Measurements from ENCODE around the gene HECW1. TPM values are rescaled to one million over a fixed set of nuclear protein-coding genes. Genes with fewer than 3 reads are reported as not detected.

Gene HECW1
- total RNA-seq, 2 experiments from 2014 or later: not detected

DNA sequence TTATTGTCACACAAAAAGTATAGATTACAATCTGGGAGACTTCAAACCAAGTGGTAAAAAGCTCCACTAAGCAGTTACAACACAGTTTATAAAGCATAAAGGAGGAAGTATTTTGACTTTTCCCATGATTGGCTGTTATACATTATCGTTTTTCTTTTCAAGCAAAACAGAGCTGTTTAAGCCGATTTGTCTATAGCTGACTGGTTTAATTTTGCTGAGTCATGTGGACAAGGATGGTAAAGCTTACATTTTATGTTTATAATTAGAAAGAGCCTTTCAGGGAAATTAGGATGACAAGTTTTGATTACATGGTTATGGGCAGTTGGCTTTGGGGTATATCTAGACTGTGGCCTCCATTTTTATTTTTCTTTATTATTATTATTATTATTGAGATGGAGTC, 318.0 kb downstream of the HECW1 start:
- H3K36me3 Mint-ChIP-seq: no peaks in the 10 kb centered on the region
- no peak for DNase-seq
- no peak overlapping the region for H3K4me3 Mint-ChIP-seq
- no peaks in the 10 kb centered on the region for H3K4me1 Mint-ChIP-seq
- no peak overlapping the region for H3K27ac Mint-ChIP-seq
- peaks cover 6% of the 10 kb centered on the region for H3K27me3 Mint-ChIP-seq
- no peak for ATAC-seq
- H3K9me3 Mint-ChIP-seq (ENCODE audit: low read depth): no peaks in the 10 kb centered on the region
- CTCF ChIA-PET: interaction anchor here (1.8 kb wide), 1 partner anchor 9 kb away, joined by 8 read pairs; no protein-coding TSS in a partner anchor

DNA sequence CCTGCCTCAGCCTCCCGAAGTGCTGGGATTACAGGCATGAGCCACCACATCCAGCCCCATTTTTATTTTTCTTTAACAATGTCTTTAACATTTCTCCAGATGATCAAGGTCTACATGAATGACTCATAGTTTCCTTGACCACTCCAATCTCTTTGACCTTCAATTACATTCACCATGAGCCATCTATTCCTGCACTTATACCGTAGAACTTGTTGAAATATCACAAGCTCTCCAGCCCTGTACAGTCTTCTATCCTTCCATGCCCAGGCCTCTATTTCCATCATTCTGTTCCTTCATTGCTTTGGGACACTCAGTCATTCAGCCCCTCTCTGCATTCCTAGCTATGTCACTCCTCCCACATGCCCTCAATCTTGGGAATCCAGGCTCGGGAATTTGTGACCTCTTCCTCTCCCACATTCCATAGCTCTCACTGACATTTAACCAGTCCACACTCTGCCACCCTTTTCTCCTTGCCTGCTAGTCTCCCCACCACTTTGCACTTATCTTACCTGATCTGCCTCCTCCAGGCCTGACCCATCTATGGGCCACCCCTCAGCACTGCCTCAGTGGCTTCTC, 318.7 kb downstream of the HECW1 start:
- H3K4me1 Mint-ChIP-seq: no peaks in the 10 kb centered on the region
- no peak for ATAC-seq
- H3K4me3 Mint-ChIP-seq: no peak overlapping the region
- H3K27ac Mint-ChIP-seq: no peak overlapping the region
- no peaks in the 10 kb centered on the region for H3K36me3 Mint-ChIP-seq
- H3K27me3 Mint-ChIP-seq: peaks cover 6% of the 10 kb centered on the region
- H3K9me3 Mint-ChIP-seq (ENCODE audit: low read depth): no peaks in the 10 kb centered on the region
- DNase-seq: no peak
- CTCF ChIA-PET: interaction anchor here (1.8 kb wide), 1 partner anchor 9 kb away, joined by 8 read pairs; no protein-coding TSS in a partner anchor

- Mint-ChIP-seq H3K4me3 (no peak overlapping the region), H3K27ac (no peak overlapping the region), H3K9me3 (ENCODE audit: low read depth) (no peaks in the 10 kb centered on the region), H3K36me3 (no peaks in the 10 kb centered on the region), H3K27me3 (peaks cover 10% of the 10 kb centered on the region), H3K4me1 (no peaks in the 10 kb centered on the region)
- no peak for ATAC-seq
- CTCF ChIA-PET: interaction anchor here (1.2 kb wide), 1 partner anchor 9 kb away, joined by 3 read pairs; no protein-coding TSS in a partner anchor
- no peak for DNase-seq
Measured at GRCh38 chr7:43433639-43434038, 321.2 kb downstream of the HECW1 start.

- no peaks in the 10 kb centered on the region for H3K4me1 Mint-ChIP-seq
- no peak for ATAC-seq
- no peak overlapping the region for H3K4me3 Mint-ChIP-seq
- no peak for DNase-seq
- no peaks in the 10 kb centered on the region for H3K36me3 Mint-ChIP-seq
- CTCF ChIA-PET: no interaction called here
- H3K27ac Mint-ChIP-seq: no peak overlapping the region
- H3K27me3 Mint-ChIP-seq: peaks cover 4% of the 10 kb centered on the region
- no peaks in the 10 kb centered on the region for H3K9me3 Mint-ChIP-seq (ENCODE audit: low read depth)
Measured at GRCh38 chr7:43437001-43437400, 324.6 kb downstream of the HECW1 start.

- Mint-ChIP-seq H3K27me3 (peaks cover 13% of the 10 kb centered on the region), H3K36me3 (no peaks in the 10 kb centered on the region), H3K9me3 (ENCODE audit: low read depth) (no peaks in the 10 kb centered on the region), H3K4me1 (no peaks in the 10 kb centered on the region), H3K4me3 (no peak overlapping the region), H3K27ac (no peak overlapping the region)
- no peak for DNase-seq
- CTCF ChIA-PET: interaction anchor here (0.9 to 4.9 kb wide), 14 partner anchors 8 to 504 kb away, joined by 3 to 54 read pairs (median 4); partner anchors contain the start of gene STK17A
- no peak for ATAC-seq
Measured at GRCh38 chr7:43438897-43439479, 326.5 kb downstream of the HECW1 start.

DNA sequence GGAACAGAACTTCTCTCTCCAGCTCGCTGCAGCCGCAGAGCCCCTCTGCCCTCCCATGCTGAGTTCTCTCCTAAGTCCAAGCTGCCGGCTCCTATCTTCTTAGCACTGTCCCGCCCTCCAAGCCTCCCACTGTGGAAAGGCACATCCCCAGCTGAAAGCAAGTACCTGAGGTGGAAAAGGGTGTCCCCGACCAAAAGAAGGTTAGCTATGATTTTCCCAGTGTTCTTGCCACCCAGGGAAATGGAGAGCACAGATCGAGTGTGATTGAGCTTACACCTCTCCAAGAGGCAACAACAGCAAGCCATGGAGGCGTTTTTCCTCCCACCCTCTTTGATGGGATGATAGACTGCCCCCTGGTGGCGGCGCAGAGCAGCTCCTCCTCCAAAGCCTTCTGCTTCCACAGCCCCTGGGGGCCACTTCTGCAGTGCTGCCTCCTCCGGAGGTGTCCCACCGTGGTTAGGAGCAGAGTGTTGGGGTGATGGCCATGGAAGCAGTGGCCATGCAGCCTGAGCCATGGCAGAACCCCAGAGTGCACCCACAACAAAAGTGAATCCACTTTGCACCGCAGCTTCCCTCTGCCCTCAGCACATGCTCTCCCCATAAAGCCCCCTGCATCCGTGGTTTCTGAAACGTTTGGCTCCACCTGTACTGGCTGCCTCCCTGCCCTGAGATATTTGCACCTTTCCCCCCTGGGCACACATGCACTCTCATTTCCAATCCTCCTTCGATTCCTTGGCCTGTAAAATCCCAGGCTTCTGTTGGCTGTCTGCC, 327.4 kb downstream of the HECW1 start:
- no peaks in the 10 kb centered on the region for H3K4me1 Mint-ChIP-seq
- peaks cover 13% of the 10 kb centered on the region for H3K27me3 Mint-ChIP-seq
- no peak overlapping the region for H3K4me3 Mint-ChIP-seq
- DNase-seq: peak; percentile 65
- H3K36me3 Mint-ChIP-seq: no peaks in the 10 kb centered on the region
- peak; percentile 60 for ATAC-seq
- H3K27ac Mint-ChIP-seq: no peak overlapping the region
- H3K9me3 Mint-ChIP-seq (ENCODE audit: low read depth): no peaks in the 10 kb centered on the region
- CTCF ChIA-PET: interaction anchor here (0.8 to 4.9 kb wide), 18 partner anchors 9 to 505 kb away, joined by 3 to 54 read pairs (median 3); partner anchors contain the start of gene STK17A

- H3K4me1 Mint-ChIP-seq: no peaks in the 10 kb centered on the region
- no peaks in the 10 kb centered on the region for H3K36me3 Mint-ChIP-seq
- H3K27ac Mint-ChIP-seq: no peak overlapping the region
- no peak for DNase-seq
- CTCF ChIA-PET: interaction anchor here (0.9 to 4.9 kb wide), 4 partner anchors 9 to 500 kb away, joined by 3 to 54 read pairs (median 6); no protein-coding TSS in a partner anchor
- H3K9me3 Mint-ChIP-seq (ENCODE audit: low read depth): no peaks in the 10 kb centered on the region
- no peak overlapping the region for H3K4me3 Mint-ChIP-seq
- peaks cover 13% of the 10 kb centered on the region for H3K27me3 Mint-ChIP-seq
- ATAC-seq: no peak
Measured at GRCh38 chr7:43441231-43442130, 329.0 kb downstream of the HECW1 start.

DNA sequence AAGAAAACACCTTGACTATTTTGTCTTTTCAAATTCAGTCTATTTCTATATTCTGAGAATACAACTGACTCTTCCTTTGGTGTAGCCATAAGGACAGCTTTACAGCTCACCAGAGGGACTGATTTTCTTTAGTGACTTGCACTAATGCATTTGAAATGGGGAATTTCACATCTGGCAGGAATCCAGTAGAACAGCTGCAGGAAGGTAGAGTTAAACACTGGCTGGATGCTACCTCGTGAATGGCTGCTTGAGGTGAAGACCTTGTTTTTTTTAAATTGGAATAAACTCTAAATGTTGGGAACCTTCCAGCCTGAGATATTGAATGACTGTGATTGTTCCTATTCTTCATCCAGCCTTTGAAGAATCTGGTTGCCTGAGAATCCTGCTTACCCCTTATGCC, 330.9 kb downstream of the HECW1 start:
- Mint-ChIP-seq H3K36me3 (no peaks in the 10 kb centered on the region), H3K9me3 (ENCODE audit: low read depth) (no peaks in the 10 kb centered on the region), H3K27ac (no peak overlapping the region), H3K4me3 (no peak overlapping the region), H3K4me1 (no peaks in the 10 kb centered on the region), H3K27me3 (peaks cover 10% of the 10 kb centered on the region)
- no peak for ATAC-seq
- CTCF ChIA-PET: interaction anchor here (1.0 kb wide), 1 partner anchor 11 kb away, joined by 3 read pairs; no protein-coding TSS in a partner anchor
- no peak for DNase-seq

- CTCF ChIA-PET: no interaction called here
- ATAC-seq: no peak
Measured at GRCh38 chr7:43444711-43445578, 332.5 kb downstream of the HECW1 start.

DNA sequence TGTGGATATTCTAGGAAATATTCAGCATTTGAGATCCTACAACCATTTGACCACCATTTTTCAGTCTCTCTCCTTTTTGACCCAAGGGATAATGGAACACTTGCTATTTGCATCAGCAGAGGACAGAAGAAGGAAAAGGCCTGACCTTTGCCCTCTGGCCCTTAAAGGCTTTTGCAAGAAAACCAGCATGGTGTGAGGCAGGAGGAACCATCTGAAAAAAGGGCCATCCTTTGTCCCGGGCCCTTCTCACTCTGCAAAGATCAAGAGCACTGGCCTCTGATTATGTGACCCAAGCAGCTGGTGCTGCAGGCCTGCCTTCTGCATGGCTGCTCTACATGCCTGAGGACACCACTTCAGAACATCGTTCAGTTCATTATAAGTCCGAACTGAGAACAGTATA, 337.1 kb downstream of the HECW1 start:
- Mint-ChIP-seq H3K9me3 (ENCODE audit: low read depth) (no peaks in the 10 kb centered on the region), H3K27ac (no peak overlapping the region)
- no peak for ATAC-seq

More at GRCh38 chr7:43444711-43445578, 332.5 kb downstream of the HECW1 start:
- Mint-ChIP-seq H3K9me3 (ENCODE audit: low read depth) (no peaks in the 10 kb centered on the region), H3K27ac (no peak overlapping the region), H3K36me3 (no peaks in the 10 kb centered on the region), H3K4me1 (no peaks in the 10 kb centered on the region), H3K27me3 (peaks cover 14% of the 10 kb centered on the region), H3K4me3 (no peak overlapping the region)
- no peak for DNase-seq

GRCh38 chr7:43450894-43451293, 338.4 kb downstream of the HECW1 start:
- CTCF ChIA-PET: interaction anchor here (1.6 kb wide), 1 partner anchor 11 kb away, joined by 6 read pairs; no protein-coding TSS in a partner anchor
- Mint-ChIP-seq H3K36me3 (no peaks in the 10 kb centered on the region), H3K27me3 (peaks cover 26% of the 10 kb centered on the region), H3K9me3 (ENCODE audit: low read depth) (no peaks in the 10 kb centered on the region), H3K27ac (no peak overlapping the region), H3K4me3 (no peak overlapping the region), H3K4me1 (peaks cover 8% of the 10 kb centered on the region)
- ATAC-seq (no peak), DNase-seq (no peak)

More for the DNA sequence above, 337.1 kb downstream of the HECW1 start:
- no peak for DNase-seq
- no peak overlapping the region for H3K4me3 Mint-ChIP-seq
- CTCF ChIA-PET: interaction anchor here (0.7 to 1.6 kb wide), 3 partner anchors 10 to 393 kb away, joined by 3 to 6 read pairs (median 3); no protein-coding TSS in a partner anchor
- no peaks in the 10 kb centered on the region for H3K36me3 Mint-ChIP-seq
- H3K27me3 Mint-ChIP-seq: peaks cover 19% of the 10 kb centered on the region
- H3K4me1 Mint-ChIP-seq: no peaks in the 10 kb centered on the region

DNA sequence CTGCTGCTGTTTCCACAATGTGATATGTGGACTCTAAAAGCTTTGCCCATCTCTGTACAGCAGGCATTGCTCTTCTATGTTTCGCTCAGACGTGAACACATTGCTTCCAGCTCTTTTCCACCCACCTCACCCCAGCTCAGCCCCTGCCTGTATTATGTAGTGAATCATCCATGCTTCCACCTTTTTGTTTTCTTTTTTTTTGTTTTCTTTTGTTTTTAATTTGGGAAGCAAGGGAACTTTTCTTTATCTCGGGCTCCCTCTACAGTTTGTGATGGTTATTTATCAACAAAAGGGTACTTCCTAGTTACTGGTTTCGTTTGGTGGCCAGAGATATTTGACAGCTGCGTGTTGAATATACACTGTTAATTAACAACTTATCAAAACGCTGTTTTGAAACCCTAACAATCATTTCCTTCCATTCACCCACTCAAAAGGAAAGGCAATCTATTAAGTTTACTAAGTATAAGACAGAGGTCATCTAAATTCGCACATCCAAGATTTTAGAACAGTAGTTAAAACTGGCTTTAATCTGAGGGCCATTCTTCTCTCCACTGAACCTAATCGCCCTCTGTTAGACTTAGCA, 342.6 kb downstream of the HECW1 start:
- H3K4me1 Mint-ChIP-seq: peaks cover 8% of the 10 kb centered on the region
- ATAC-seq (no peak), DNase-seq (no peak)
- H3K27ac Mint-ChIP-seq: no peak overlapping the region
- H3K9me3 Mint-ChIP-seq (ENCODE audit: low read depth): no peaks in the 10 kb centered on the region
- CTCF ChIA-PET: interaction anchor here (0.5 to 7.7 kb wide), 12 partner anchors 11 to 383 kb away, joined by 3 to 54 read pairs (median 3); no protein-coding TSS in a partner anchor
- H3K27me3 Mint-ChIP-seq: peaks cover 23% of the 10 kb centered on the region
- no peaks in the 10 kb centered on the region for H3K36me3 Mint-ChIP-seq
- H3K4me3 Mint-ChIP-seq: no peak overlapping the region

Data from activated CD8-positive, alpha-beta memory T cell treated with anti-CD3 and anti-CD28 coated beads, Interleukin-2, amount 10 ng/mL, durations not matched to agents 7 days and 5 days (primary cell).